Measurements from ENCODE around the gene NKAIN4. TPM values are rescaled to one million over a fixed set of nuclear protein-coding genes. Genes with fewer than 3 reads are reported as not detected.
A peak's percentile ranks its signal among the peaks of the same experiment; 100 is the strongest.

Gene NKAIN4
- total RNA-seq, 2 donors from 2014 or later: not detected

GRCh38 chr20:63208346-63208909, 45.8 kb downstream of the NKAIN4 start:
- DNase-seq (ENCODE audit: low spot score in 2 of 2) (no peak), ATAC-seq (no peak)
- H3K36me3 Mint-ChIP-seq: peaks cover 2 to 16% of the 10 kb centered on the region in 2 donors
- no peaks in the 10 kb centered on the region for H3K9me3 Mint-ChIP-seq
- H3K27ac Mint-ChIP-seq: peak overlapping the region in 1 of 2 donors; percentile 56

GRCh38 chr20:63206878-63207277, 47.4 kb downstream of the NKAIN4 start:
- Mint-ChIP-seq H3K9me3 (no peaks in the 10 kb centered on the region), H3K27ac (peak overlapping the region in 1 of 2 donors; percentile 91), H3K36me3 (peaks cover 0 to 4% of the 10 kb centered on the region in 2 donors)
- ATAC-seq (no peak), DNase-seq (ENCODE audit: low spot score in 2 of 2) (no peak)

DNA sequence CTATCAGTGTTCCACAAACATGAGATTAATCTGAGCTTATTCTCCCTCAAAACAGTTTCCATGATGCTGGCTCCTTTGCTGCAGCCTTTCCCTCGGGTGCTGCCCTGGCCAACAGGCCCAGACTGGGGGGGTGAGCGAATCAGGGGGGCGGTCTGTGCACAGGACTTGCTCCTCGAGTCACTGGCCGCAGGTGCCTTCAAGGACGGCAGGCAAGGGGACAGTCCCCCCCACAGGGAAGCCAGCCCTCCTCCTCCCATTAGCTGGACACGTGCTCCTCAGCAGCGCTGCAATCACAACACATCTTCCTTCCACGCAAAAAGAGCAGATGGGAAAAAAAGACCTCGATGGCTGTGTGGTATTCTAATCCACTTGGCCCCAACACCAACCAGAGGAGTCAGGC, 48.4 kb downstream of the NKAIN4 start:
- H3K27ac Mint-ChIP-seq: no peak overlapping the region
- no peak for ATAC-seq
- no peaks in the 10 kb centered on the region for H3K9me3 Mint-ChIP-seq
- no peak for DNase-seq (ENCODE audit: low spot score in 2 of 2)
- H3K36me3 Mint-ChIP-seq: peaks cover 0 to 4% of the 10 kb centered on the region in 2 donors

GRCh38 chr20:63204362-63204761, 49.9 kb downstream of the NKAIN4 start:
- no peak for DNase-seq (ENCODE audit: low spot score in 2 of 2)
- no peak overlapping the region for H3K27ac Mint-ChIP-seq
- no peak for ATAC-seq
- peaks cover 0 to 4% of the 10 kb centered on the region in 2 donors for H3K36me3 Mint-ChIP-seq
- no peaks in the 10 kb centered on the region for H3K9me3 Mint-ChIP-seq

DNA sequence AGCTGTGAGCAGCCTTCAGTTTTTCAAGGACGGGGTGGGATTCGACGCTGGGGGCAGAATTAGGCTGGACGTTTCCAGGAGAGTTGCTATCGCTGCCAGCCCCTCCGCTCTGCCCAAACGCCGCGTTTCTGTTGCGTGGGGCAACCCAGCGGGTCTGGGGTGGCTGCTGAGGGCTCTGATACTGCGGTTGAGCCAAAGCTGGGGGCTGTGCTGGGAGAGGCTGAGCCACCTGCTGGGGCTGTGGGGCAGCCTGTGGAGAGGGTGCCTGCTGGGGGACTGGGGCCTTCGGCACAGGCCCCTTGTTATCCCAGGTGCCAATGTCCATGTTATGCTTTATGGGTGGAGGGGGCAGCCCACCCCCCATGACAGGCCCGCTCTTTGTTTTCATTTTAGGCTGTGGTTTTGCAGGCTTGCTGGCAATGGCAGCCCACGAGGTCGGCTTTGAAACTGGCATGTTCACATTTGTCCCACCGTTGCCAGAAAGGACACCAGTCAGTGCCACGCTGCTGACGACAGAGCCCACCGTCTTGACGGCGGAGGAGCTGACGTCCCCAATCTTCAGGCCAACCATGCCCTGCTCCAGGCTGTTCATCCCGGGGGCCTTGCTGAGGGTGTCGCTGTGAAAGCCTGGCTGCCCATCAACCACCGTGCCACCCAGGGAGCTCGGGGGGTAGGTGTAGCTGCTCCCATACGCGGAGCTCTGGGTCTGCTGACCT, 51.3 kb downstream of the NKAIN4 start:
- H3K9me3 Mint-ChIP-seq: no peaks in the 10 kb centered on the region
- no peak overlapping the region for H3K27ac Mint-ChIP-seq
- H3K36me3 Mint-ChIP-seq: no peaks in the 10 kb centered on the region
- DNase-seq (ENCODE audit: low spot score in 2 of 2): no peak
- no peak for ATAC-seq

DNA sequence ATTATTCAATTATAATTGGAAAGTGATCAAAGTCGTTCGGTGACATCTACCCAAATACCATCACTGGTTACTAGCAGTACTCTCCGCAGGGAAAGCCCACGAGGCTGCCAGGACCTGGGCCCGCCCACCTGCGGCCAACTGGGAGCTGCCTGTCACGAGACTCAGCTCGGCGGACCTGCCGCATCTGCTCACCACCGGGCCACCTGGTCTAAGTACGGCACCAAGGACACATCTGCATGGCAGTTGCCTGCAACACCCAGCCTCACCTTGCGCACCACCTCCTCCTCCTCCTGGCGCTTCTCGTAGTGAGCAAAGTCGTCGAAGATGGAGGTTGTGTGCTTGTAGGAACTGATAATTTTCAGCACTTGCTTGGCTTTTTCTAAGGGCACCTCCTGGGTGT, 52.2 kb downstream of the NKAIN4 start:
- ATAC-seq: no peak
- no peak overlapping the region for H3K27ac Mint-ChIP-seq

GRCh38 chr20:63198606-63199005, 55.7 kb downstream of the NKAIN4 start:
- ATAC-seq (no peak), DNase-seq (ENCODE audit: low spot score in 2 of 2) (no peak)
- Mint-ChIP-seq H3K9me3 (no peaks in the 10 kb centered on the region), H3K36me3 (no peaks in the 10 kb centered on the region), H3K27ac (no peak overlapping the region)

More for the DNA sequence above, 52.2 kb downstream of the NKAIN4 start:
- DNase-seq (ENCODE audit: low spot score in 2 of 2): no peak
- no peaks in the 10 kb centered on the region for H3K36me3 Mint-ChIP-seq
- no peaks in the 10 kb centered on the region for H3K9me3 Mint-ChIP-seq

- Mint-ChIP-seq H3K9me3 (no peaks in the 10 kb centered on the region), H3K36me3 (no peaks in the 10 kb centered on the region), H3K27ac (peak overlapping the region; percentile 11 to 40)
- no peak for DNase-seq (ENCODE audit: low spot score in 2 of 2)
- ATAC-seq: no peak
Measured at GRCh38 chr20:63196768-63197470, 57.3 kb downstream of the NKAIN4 start.

GRCh38 chr20:63194797-63195173, 59.5 kb downstream of the NKAIN4 start:
- Mint-ChIP-seq H3K9me3 (no peaks in the 10 kb centered on the region), H3K27ac (no peak overlapping the region), H3K36me3 (no peaks in the 10 kb centered on the region)
- DNase-seq (ENCODE audit: low spot score in 2 of 2) (no peak), ATAC-seq (no peak)

DNA sequence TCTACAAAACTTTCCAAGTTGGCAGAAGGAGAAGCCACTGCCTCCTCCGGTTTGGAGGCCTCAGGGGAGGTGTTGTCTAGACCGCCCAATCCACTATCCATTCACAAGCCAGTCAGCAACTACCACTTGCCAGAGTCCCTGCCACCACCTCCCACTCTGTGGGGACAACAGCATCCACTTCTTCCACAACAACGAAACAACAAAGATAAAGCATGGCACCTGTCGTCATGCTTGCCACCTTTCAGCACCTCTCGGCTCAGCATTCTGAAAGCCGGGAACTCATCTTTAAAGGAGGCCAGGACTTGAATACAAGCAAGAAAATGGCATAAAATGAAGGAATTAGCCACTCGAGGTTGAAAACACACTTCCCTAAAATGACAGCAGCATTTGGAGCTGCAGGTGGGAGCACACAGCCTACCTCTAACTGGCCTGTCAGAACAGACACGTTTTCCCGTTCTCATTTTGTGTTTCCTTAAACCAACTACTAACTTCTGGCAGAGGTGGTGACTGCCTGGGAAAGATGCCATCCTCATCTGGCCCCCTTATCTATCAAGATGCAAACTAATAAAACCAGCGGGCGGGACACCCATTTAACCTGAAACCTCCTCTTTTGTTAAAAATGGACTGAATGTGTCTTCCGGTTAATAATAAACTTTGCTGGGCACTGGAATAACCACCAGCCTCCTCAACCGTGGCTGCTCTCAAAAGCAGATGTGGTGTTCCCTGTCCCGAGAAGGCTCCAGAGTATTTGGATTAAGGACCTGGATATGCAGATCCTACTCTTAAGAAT, 60.1 kb downstream of the NKAIN4 start:
- ATAC-seq (no peak), DNase-seq (ENCODE audit: low spot score in 2 of 2) (no peak)
- Mint-ChIP-seq H3K36me3 (no peaks in the 10 kb centered on the region), H3K27ac (peak overlapping the region in 1 of 2 donors; percentile 66), H3K9me3 (no peaks in the 10 kb centered on the region)

GRCh38 chr20:63192721-63193120, 61.5 kb downstream of the NKAIN4 start:
- Mint-ChIP-seq H3K36me3 (no peaks in the 10 kb centered on the region), H3K27ac (no peak overlapping the region), H3K9me3 (no peaks in the 10 kb centered on the region)
- no peak for DNase-seq (ENCODE audit: low spot score in 2 of 2)
- no peak for ATAC-seq

DNA sequence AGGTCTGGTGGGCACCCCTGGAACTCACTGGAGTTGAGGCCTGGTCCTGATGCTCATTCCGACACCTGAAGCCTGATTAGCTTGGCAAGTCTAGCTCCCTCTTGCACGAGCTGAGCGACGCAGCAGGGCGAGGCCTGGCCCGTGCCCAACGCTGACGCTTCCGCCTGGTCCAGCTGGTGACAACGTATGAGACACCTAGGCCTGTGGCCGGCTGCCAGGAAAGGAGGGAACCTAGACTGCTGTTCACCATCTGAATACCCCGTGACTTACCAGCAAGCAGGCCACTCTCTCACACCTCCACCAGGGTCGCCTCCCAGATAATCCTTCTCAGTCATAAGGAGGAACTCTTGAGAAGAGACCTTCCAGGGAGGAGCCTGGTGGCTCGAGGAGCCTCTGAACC, 62.9 kb downstream of the NKAIN4 start:
- no peaks in the 10 kb centered on the region for H3K36me3 Mint-ChIP-seq
- ATAC-seq (peak in 1 of 2 donors; percentile 22), DNase-seq (ENCODE audit: low spot score in 2 of 2) (no peak)
- no peak overlapping the region for H3K27ac Mint-ChIP-seq
- H3K9me3 Mint-ChIP-seq: no peaks in the 10 kb centered on the region

DNA sequence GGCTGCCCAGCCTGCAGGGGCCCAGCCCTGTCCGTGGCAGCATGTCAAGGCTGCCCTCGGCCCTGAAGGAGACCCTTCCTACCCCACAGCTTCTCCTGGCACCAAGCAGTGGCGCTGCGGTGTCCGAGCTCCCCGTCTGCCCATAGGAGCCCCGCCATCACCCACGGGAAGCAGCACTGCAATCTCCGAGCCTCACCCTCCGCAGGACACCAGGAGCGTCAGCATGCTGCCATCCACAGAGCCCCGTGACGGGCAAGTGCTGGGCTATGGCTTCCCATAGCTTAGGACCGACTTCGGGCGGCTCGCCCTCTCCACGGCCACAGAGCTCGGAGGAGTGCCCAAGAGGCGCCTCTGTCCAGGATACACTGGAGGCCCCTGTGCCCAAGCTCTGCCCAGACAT, 63.4 kb downstream of the NKAIN4 start:
- ATAC-seq (peak in 1 of 2 donors; percentile 10), DNase-seq (ENCODE audit: low spot score in 2 of 2) (no peak)
- H3K9me3 Mint-ChIP-seq: no peaks in the 10 kb centered on the region
- no peaks in the 10 kb centered on the region for H3K36me3 Mint-ChIP-seq
- H3K27ac Mint-ChIP-seq: no peak overlapping the region

Other genes starting within 250 kb of the NKAIN4 start
- gene BHLHE23, start 247.5 kb downstream of the NKAIN4 start, total RNA-seq: not detected
- gene YTHDF1, start 38.3 kb downstream of the NKAIN4 start, total RNA-seq: 10 to 100 TPM; 34.7 to 39.1 TPM
- gene BIRC7, start 18.6 kb downstream of the NKAIN4 start, total RNA-seq: under 1 TPM in 1 of 2 donors, not detected in 1; 0.51 TPM
- gene ARFGAP1, start 18.4 kb upstream of the NKAIN4 start, total RNA-seq: 100 to 1,000 TPM in 1 of 2 donors, 10 to 100 TPM in 1; 77.2 to 108 TPM
- under 1 TPM in 1 of 2 donors, not detected in 1; 0.09 TPM for gene COL20A1, start 38.7 kb upstream of the NKAIN4 start, total RNA-seq
- gene CHRNA4, start 106.9 kb upstream of the NKAIN4 start, total RNA-seq: not detected
- under 1 TPM in 1 of 2 donors, not detected in 1; 0.33 TPM for gene KCNQ2, start 218.2 kb upstream of the NKAIN4 start, total RNA-seq
- 1 to 10 TPM in 1 of 2 donors, under 1 TPM in 1; 0.14 to 3.1 TPM for gene EEF1A2, start 244.6 kb upstream of the NKAIN4 start, total RNA-seq